Keratinocyte (primary cell): ENCODE results near the gene B4GALNT4. TPM values are rescaled to one million over a fixed set of nuclear protein-coding genes. Genes with fewer than 3 reads are reported as not detected.
A peak's percentile ranks its signal among the peaks of the same experiment; 100 is the strongest.

Experiments used
- DNase-seq: peaks from one replicate; pipeline ENCODE4 v3.0.0-alpha.2; 2011; ENCODE audit warnings: low read depth, missing footprints, low spot score
- FAIRE-seq: peaks from 2 replicates; lab custom pipeline; 2011; peaks lifted over from hg19 to GRCh38; lab: Jason Lieb, UNC
- H2AFZ ChIP-seq: 2 replicates; pipeline ENCODE4 v1.6.0; 2012; ENCODE audit warnings: low read length, control low read depth, inconsistent platforms; ENCODE audit not compliant: control insufficient read depth
- H3K27ac ChIP-seq: 2 replicates; pipeline ENCODE4 v1.5.1; 2011; ENCODE audit warnings: low read length; ENCODE audit not compliant: control insufficient read depth, insufficient read depth
- H3K27me3 ChIP-seq: 3 replicates; pipeline ENCODE4 v1.6.0; 2011; ENCODE audit warnings: low read length; ENCODE audit not compliant: control insufficient read depth, insufficient read depth; ENCODE audit errors: extremely low read depth
- H3K36me3 ChIP-seq, 2 experiments: 2 replicates in 1 of 2; 3 replicates in 1 of 2; pipeline ENCODE4 v1.5.1; 2011; ENCODE audit warnings: low read length in 2 of 2, mild to moderate bottlenecking in 1 of 2; ENCODE audit not compliant: control insufficient read depth in 2 of 2, insufficient read depth in 2 of 2; ENCODE audit errors: extremely low read depth in 1 of 2
- H3K4me1 ChIP-seq: 3 replicates; pipeline ENCODE4 v1.5.1; 2011; ENCODE audit warnings: low read length; ENCODE audit not compliant: control insufficient read depth, insufficient read depth; ENCODE audit errors: extremely low read depth
- H3K4me2 ChIP-seq: 3 replicates; pipeline ENCODE4 v1.6.0; 2011; ENCODE audit warnings: low read depth, low read length; ENCODE audit not compliant: control insufficient read depth, insufficient read depth; ENCODE audit errors: extremely low read depth
- H3K4me3 ChIP-seq, 3 experiments: fragments of 200-600 bp in 1 of 3; sonication (generic) in 1 of 3; 2 replicates in 2 of 3; 3 replicates in 1 of 3; pipeline ENCODE4 v1.5.1; 2011 to 2016; ENCODE audit warnings: low read length in 3 of 3, mild to moderate bottlenecking in 3 of 3, control low read depth in 2 of 3, inconsistent platforms in 1 of 3, low read depth in 1 of 3, mixed read lengths in 1 of 3, mixed run types in 1 of 3, moderate library complexity in 1 of 3; ENCODE audit not compliant: control insufficient read depth in 2 of 3, insufficient read depth in 2 of 3; ENCODE audit errors: extremely low read depth in 1 of 3
- H3K79me2 ChIP-seq: 2 replicates; pipeline ENCODE4 v1.6.0; 2012; ENCODE audit warnings: low read length; ENCODE audit not compliant: control insufficient read depth, insufficient read depth
- H3K9ac ChIP-seq: 3 replicates; pipeline ENCODE4 v1.6.0; 2011; ENCODE audit warnings: low read length; ENCODE audit not compliant: control insufficient read depth, insufficient read depth; ENCODE audit errors: extremely low read depth
- H3K9me1 ChIP-seq: 3 replicates; pipeline ENCODE4 v1.6.0; 2011; ENCODE audit warnings: low read length; ENCODE audit not compliant: control insufficient read depth, insufficient read depth; ENCODE audit errors: extremely low read depth
- H3K9me3 ChIP-seq: 2 replicates; pipeline ENCODE4 v1.5.1; 2012; ENCODE audit warnings: low read depth, low read length; ENCODE audit not compliant: control insufficient read depth
- H4K20me1 ChIP-seq: 3 replicates; pipeline ENCODE4 v1.6.0; 2011; ENCODE audit warnings: low read length; ENCODE audit not compliant: control insufficient read depth, insufficient read depth; ENCODE audit errors: extremely low read depth
- EZH2 ChIP-seq: IDR thresholded peaks from one replicate; pipeline ENCODE4 v1.6.1; 2012; ENCODE audit warnings: inconsistent platforms, mild to moderate bottlenecking, low read length, moderate library complexity
- dilution Hi-C: fragments of 300-500 bp; cut with MboI; formaldehyde crosslinking; loops from one replicate; pipeline ENCODE4 v1.7.0; 2020; ENCODE audit warnings: low sequenced_read_pairs; ENCODE audit not compliant: extremely low pct_ligation_motif_present
- polyA plus RNA-seq, 5 experiments: library from polyadenylated mRNA; depleted of rRNA in 3 of 5; stranded (reverse) in 3 of 5; stranded (forward) in 1 of 5; unstranded in 1 of 5; fragments of >200 nt; gene quantifications; 1 replicate in 1 of 5; 2 replicates in 3 of 5; 3 replicates in 1 of 5; pipeline versions ENCODE4 v1.2.1 to v1.2.3, GENCODE V29; 2011 to 2012; ENCODE audit warnings: missing spikeins in 2 of 5, low read depth in 1 of 5, low replicate concordance in 1 of 5
- TF ChIP-seq, protein P1 (sequence below), 3 experiments: IDR thresholded peaks in 1 of 3; conservative IDR thresholded peaks in 1 of 3; optimal IDR thresholded peaks in 1 of 3; 2 replicates in 2 of 3; 3 replicates in 1 of 3; pipeline versions ENCODE3 to v1.5.1; 2011; ENCODE audit warnings: low read length in 3 of 3, mild to moderate bottlenecking in 3 of 3, moderate library complexity in 2 of 3, control low read depth in 1 of 3, inconsistent platforms in 1 of 3; ENCODE audit not compliant: insufficient read depth in 2 of 3; ENCODE audit errors: extremely low read depth in 1 of 3

The B4GALNT4 gene
- polyA plus RNA-seq, 1 donor (not counting 4 experiments of a cell fraction or from before 2014, with no cell fraction given), result 7.3 TPM

DNA sequence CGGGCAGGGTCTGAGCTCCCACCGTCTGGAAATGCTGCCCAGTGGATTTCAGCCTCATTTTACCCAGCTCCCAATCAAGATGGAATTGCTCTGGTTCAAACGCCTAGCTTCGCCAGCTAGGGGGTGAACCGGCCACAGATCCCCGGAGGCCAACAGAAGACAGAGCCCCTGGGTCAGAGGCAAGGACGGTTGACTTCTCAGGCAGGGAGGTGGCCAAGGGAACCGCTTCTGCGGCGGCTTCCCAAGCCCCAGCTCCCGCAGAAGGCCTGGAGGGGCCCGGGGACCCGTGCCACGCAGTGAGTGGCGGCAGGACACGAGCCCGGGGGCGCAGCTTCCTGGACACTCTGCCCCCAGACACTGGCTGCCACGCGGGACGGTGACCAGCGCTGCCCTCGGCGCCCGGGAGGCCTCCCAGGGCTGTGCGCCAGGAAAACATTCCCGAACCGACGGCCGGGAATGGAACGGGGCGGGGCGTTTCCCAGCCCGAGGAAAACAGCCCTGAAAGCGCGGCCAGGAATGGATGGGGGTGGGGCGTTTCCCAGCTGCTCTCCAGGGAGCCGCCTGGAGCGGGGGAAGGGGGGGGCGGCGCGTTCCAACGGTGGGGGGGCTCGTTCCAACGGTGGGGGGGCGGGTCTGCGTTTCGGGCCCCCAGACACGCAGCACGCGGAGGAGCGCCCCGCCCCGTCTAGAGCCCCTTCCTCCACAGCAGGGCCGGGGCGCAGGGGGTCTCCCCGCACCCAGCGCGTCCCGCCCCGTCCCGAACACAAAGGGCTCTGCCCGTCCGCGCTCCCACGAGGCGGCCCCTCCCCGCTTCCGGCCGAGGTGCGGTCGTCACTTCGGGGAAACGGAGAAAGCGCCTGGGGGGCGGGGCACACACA lies 13.5 kb upstream of the B4GALNT4 start:
- H3K27ac ChIP-seq, result peak overlapping the region; percentile 88
- no peaks in the 10 kb centered on the region for H3K9me3 ChIP-seq
- H3K4me2 ChIP-seq, result peak overlapping the region; percentile 71
- peaks cover 22% of the 10 kb centered on the region for H3K4me1 ChIP-seq
- peak overlapping the region; percentile 25 to 43 (median 38) for H3K4me3 ChIP-seq
- peak overlapping the region; percentile 80 for H3K9ac ChIP-seq
- H3K79me2 ChIP-seq, result no peaks in the 10 kb centered on the region
- peaks cover under 1% of the 10 kb centered on the region for H3K27me3 ChIP-seq
- dilution Hi-C loops, result no loop called here
- FAIRE-seq (no peak), DNase-seq (peak; percentile 41)
- no peaks in the 10 kb centered on the region for H3K36me3 ChIP-seq
- H2AFZ ChIP-seq, result peak overlapping the region; percentile 68
- no peak for TF ChIP-seq EZH2
- TF ChIP-seq, protein P1, sequence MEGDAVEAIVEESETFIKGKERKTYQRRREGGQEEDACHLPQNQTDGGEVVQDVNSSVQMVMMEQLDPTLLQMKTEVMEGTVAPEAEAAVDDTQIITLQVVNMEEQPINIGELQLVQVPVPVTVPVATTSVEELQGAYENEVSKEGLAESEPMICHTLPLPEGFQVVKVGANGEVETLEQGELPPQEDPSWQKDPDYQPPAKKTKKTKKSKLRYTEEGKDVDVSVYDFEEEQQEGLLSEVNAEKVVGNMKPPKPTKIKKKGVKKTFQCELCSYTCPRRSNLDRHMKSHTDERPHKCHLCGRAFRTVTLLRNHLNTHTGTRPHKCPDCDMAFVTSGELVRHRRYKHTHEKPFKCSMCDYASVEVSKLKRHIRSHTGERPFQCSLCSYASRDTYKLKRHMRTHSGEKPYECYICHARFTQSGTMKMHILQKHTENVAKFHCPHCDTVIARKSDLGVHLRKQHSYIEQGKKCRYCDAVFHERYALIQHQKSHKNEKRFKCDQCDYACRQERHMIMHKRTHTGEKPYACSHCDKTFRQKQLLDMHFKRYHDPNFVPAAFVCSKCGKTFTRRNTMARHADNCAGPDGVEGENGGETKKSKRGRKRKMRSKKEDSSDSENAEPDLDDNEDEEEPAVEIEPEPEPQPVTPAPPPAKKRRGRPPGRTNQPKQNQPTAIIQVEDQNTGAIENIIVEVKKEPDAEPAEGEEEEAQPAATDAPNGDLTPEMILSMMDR (optimal IDR thresholded peaks at IDR 0.05 in 1 of 3, IDR thresholded peaks at IDR 0.05 in 1 of 3, conservative IDR thresholded peaks at IDR 0.05 in 1 of 3; ENCODE audit: extremely low read depth in 1 of 3, insufficient read depth in 2 of 3, low read length in 3 of 3), result no peak
- H4K20me1 ChIP-seq, result no peaks in the 10 kb centered on the region
- no peaks in the 10 kb centered on the region for H3K9me1 ChIP-seq

DNA sequence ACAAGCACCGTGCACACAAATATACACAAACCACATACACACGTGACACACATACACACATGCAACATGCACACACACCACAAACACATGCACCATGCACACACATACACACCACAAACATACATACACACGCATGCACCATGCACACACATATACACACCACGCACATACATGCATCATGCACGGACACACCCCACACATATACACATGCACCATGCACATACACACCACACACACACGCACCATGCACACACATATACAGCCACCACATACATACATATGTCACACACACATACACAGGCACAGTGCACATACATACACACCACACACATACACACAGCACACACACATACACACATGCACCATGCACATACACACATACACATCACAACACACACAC lies 12.7 kb upstream of the B4GALNT4 start:
- Histone ChIP-seq H3K79me2 (no peaks in the 10 kb centered on the region), H4K20me1 (no peaks in the 10 kb centered on the region), H3K9ac (no peak overlapping the region), H2AFZ (no peak overlapping the region), H3K9me3 (peaks cover 4% of the 10 kb centered on the region), H3K27me3 (peaks cover 3% of the 10 kb centered on the region), H3K9me1 (no peaks in the 10 kb centered on the region), H3K27ac (no peak overlapping the region), H3K4me3 (no peak overlapping the region), H3K36me3 (no peaks in the 10 kb centered on the region), H3K4me1 (peaks cover 16% of the 10 kb centered on the region), H3K4me2 (no peak overlapping the region)
- FAIRE-seq (no peak), DNase-seq (no peak)
- dilution Hi-C loops, result no loop called here
- TF ChIP-seq, protein P1 (optimal IDR thresholded peaks at IDR 0.05 in 1 of 3, IDR thresholded peaks at IDR 0.05 in 1 of 3, conservative IDR thresholded peaks at IDR 0.05 in 1 of 3; ENCODE audit: extremely low read depth in 1 of 3, insufficient read depth in 2 of 3, low read length in 3 of 3), result no peak
- no peak for TF ChIP-seq EZH2
